ENCODE measurements around the gene SHCBP1L.
"Not testable (repeated sequence)": the region's sequence is repeated elsewhere in the genome, so short reads cannot be mapped to it uniquely, and the experiment has no call there.

The SHCBP1L gene

GRCh38 chr1:182925661-182926060 is 27.3 kb downstream of the SHCBP1L start:
- H3K9me3 ChIP-seq (ENCODE audit: insufficient read depth, low read depth, low read length), result no peaks in the 10 kb centered on the region
- H3K27me3 ChIP-seq (ENCODE audit: insufficient read depth, low read length), result no peaks in the 10 kb centered on the region
- no peaks in the 10 kb centered on the region for H3K36me3 ChIP-seq (ENCODE audit: insufficient read depth, low read depth, low read length)
- no peak overlapping the region for H3K27ac ChIP-seq (ENCODE audit: low read length)
- no peak overlapping the region for H3K9ac ChIP-seq (ENCODE audit: low read depth, low read length)
- H3K4me3 ChIP-seq (ENCODE audit: low read length), result no peak overlapping the region
- H3K4me1 ChIP-seq (ENCODE audit: insufficient read depth, low read length), result no peaks in the 10 kb centered on the region

- Histone ChIP-seq H3K27ac (ENCODE audit: low read length) (no peak overlapping the region), H3K4me3 (ENCODE audit: low read length) (no peak overlapping the region), H3K27me3 (ENCODE audit: insufficient read depth, low read length) (no peaks in the 10 kb centered on the region), H3K4me1 (ENCODE audit: insufficient read depth, low read length) (no peaks in the 10 kb centered on the region), H3K9ac (ENCODE audit: low read depth, low read length) (no peak overlapping the region), H3K36me3 (ENCODE audit: insufficient read depth, low read depth, low read length) (no peaks in the 10 kb centered on the region), H3K9me3 (ENCODE audit: insufficient read depth, low read depth, low read length) (0 out of 2 replicates have a peak, but pooled peaks cover 3% of the 10 kb centered on the region)
Measured at GRCh38 chr1:182917378-182917777, 35.6 kb downstream of the SHCBP1L start.

GRCh38 chr1:182913401-182913800 is 39.6 kb downstream of the SHCBP1L start:
- H3K4me1 ChIP-seq (ENCODE audit: insufficient read depth, low read length), result peaks cover 6% of the 10 kb centered on the region
- no peak overlapping the region for H3K9ac ChIP-seq (ENCODE audit: low read depth, low read length)
- H3K4me3 ChIP-seq (ENCODE audit: low read length), result no peak overlapping the region
- 0 out of 2 replicates have a peak, but pooled peaks cover 3% of the 10 kb centered on the region for H3K9me3 ChIP-seq (ENCODE audit: insufficient read depth, low read depth, low read length)
- H3K27ac ChIP-seq (ENCODE audit: low read length), result no peak overlapping the region
- no peaks in the 10 kb centered on the region for H3K27me3 ChIP-seq (ENCODE audit: insufficient read depth, low read length)
- no peaks in the 10 kb centered on the region for H3K36me3 ChIP-seq (ENCODE audit: insufficient read depth, low read depth, low read length)

- Histone ChIP-seq H3K4me1 (ENCODE audit: insufficient read depth, low read length) (peaks cover 6% of the 10 kb centered on the region), H3K9me3 (ENCODE audit: insufficient read depth, low read depth, low read length) (0 out of 2 replicates have a peak, but pooled peaks cover 3% of the 10 kb centered on the region), H3K36me3 (ENCODE audit: insufficient read depth, low read depth, low read length) (no peaks in the 10 kb centered on the region), H3K9ac (ENCODE audit: low read depth, low read length) (no peak overlapping the region), H3K27me3 (ENCODE audit: insufficient read depth, low read length) (no peaks in the 10 kb centered on the region), H3K4me3 (ENCODE audit: low read length) (no peak overlapping the region), H3K27ac (ENCODE audit: low read length) (peak overlapping the region; percentile 51)
Measured at GRCh38 chr1:182910143-182910542, 42.8 kb downstream of the SHCBP1L start.

- Histone ChIP-seq H3K36me3 (ENCODE audit: insufficient read depth, low read depth, low read length) (no peaks in the 10 kb centered on the region), H3K27ac (ENCODE audit: low read length) (no peak overlapping the region), H3K27me3 (ENCODE audit: insufficient read depth, low read length) (no peaks in the 10 kb centered on the region), H3K4me3 (ENCODE audit: low read length) (no peak overlapping the region), H3K9me3 (ENCODE audit: insufficient read depth, low read depth, low read length) (0 out of 2 replicates have a peak, but pooled peaks cover 3% of the 10 kb centered on the region), H3K4me1 (ENCODE audit: insufficient read depth, low read length) (peaks cover 6% of the 10 kb centered on the region), H3K9ac (ENCODE audit: low read depth, low read length) (no peak overlapping the region)
Measured at GRCh38 chr1:182909578-182909977, 43.4 kb downstream of the SHCBP1L start.

GRCh38 chr1:182905321-182905720 is 47.6 kb downstream of the SHCBP1L start:
- Histone ChIP-seq H3K9me3 (ENCODE audit: insufficient read depth, low read depth, low read length) (no peaks in the 10 kb centered on the region), H3K27me3 (ENCODE audit: insufficient read depth, low read length) (no peaks in the 10 kb centered on the region), H3K36me3 (ENCODE audit: insufficient read depth, low read depth, low read length) (no peaks in the 10 kb centered on the region), H3K4me3 (ENCODE audit: low read length) (no peak overlapping the region), H3K27ac (ENCODE audit: low read length) (no peak overlapping the region), H3K4me1 (ENCODE audit: insufficient read depth, low read length) (peaks cover 2% of the 10 kb centered on the region), H3K9ac (ENCODE audit: low read depth, low read length) (no peak overlapping the region)

GRCh38 chr1:182901946-182902345 is 51.0 kb downstream of the SHCBP1L start:
- H3K9me3 ChIP-seq (ENCODE audit: insufficient read depth, low read depth, low read length); H3K27me3 ChIP-seq (ENCODE audit: insufficient read depth, low read length); H3K36me3 ChIP-seq (ENCODE audit: insufficient read depth, low read depth, low read length); H3K9ac ChIP-seq (ENCODE audit: low read depth, low read length); H3K4me3 ChIP-seq (ENCODE audit: low read length); H3K27ac ChIP-seq (ENCODE audit: low read length); H3K4me1 ChIP-seq (ENCODE audit: insufficient read depth, low read length): not testable (repeated sequence)

- no peak overlapping the region for H3K4me3 ChIP-seq (ENCODE audit: low read length)
- no peaks in the 10 kb centered on the region for H3K27me3 ChIP-seq (ENCODE audit: insufficient read depth, low read length)
- no peak overlapping the region for H3K9ac ChIP-seq (ENCODE audit: low read depth, low read length)
- no peak overlapping the region for H3K27ac ChIP-seq (ENCODE audit: low read length)
- H3K36me3 ChIP-seq (ENCODE audit: insufficient read depth, low read depth, low read length), result no peaks in the 10 kb centered on the region
- no peaks in the 10 kb centered on the region for H3K4me1 ChIP-seq (ENCODE audit: insufficient read depth, low read length)
- no peaks in the 10 kb centered on the region for H3K9me3 ChIP-seq (ENCODE audit: insufficient read depth, low read depth, low read length)
Measured at GRCh38 chr1:182897696-182898095, 55.3 kb downstream of the SHCBP1L start.

GRCh38 chr1:182890927-182891610 is 61.9 kb downstream of the SHCBP1L start:
- Histone ChIP-seq H3K9me3 (ENCODE audit: insufficient read depth, low read depth, low read length) (no peaks in the 10 kb centered on the region), H3K4me1 (ENCODE audit: insufficient read depth, low read length) (no peaks in the 10 kb centered on the region), H3K9ac (ENCODE audit: low read depth, low read length) (no peak overlapping the region), H3K27me3 (ENCODE audit: insufficient read depth, low read length) (no peaks in the 10 kb centered on the region), H3K36me3 (ENCODE audit: insufficient read depth, low read depth, low read length) (peaks cover 28% of the 10 kb centered on the region), H3K27ac (ENCODE audit: low read length) (no peak overlapping the region), H3K4me3 (ENCODE audit: low read length) (no peak overlapping the region)

- H3K9ac ChIP-seq (ENCODE audit: low read depth, low read length), result no peak overlapping the region
- no peaks in the 10 kb centered on the region for H3K4me1 ChIP-seq (ENCODE audit: insufficient read depth, low read length)
- no peaks in the 10 kb centered on the region for H3K9me3 ChIP-seq (ENCODE audit: insufficient read depth, low read depth, low read length)
- peaks cover 39% of the 10 kb centered on the region for H3K36me3 ChIP-seq (ENCODE audit: insufficient read depth, low read depth, low read length)
- no peaks in the 10 kb centered on the region for H3K27me3 ChIP-seq (ENCODE audit: insufficient read depth, low read length)
- H3K27ac ChIP-seq (ENCODE audit: low read length), result no peak overlapping the region
- H3K4me3 ChIP-seq (ENCODE audit: low read length), result no peak overlapping the region
Measured at GRCh38 chr1:182889997-182890396, 63.0 kb downstream of the SHCBP1L start.

- no peaks in the 10 kb centered on the region for H3K9me3 ChIP-seq (ENCODE audit: insufficient read depth, low read depth, low read length)
- H3K27ac ChIP-seq (ENCODE audit: low read length), result no peak overlapping the region
- H3K4me3 ChIP-seq (ENCODE audit: low read length), result no peak overlapping the region
- H3K36me3 ChIP-seq (ENCODE audit: insufficient read depth, low read depth, low read length), result peaks cover 49% of the 10 kb centered on the region
- H3K27me3 ChIP-seq (ENCODE audit: insufficient read depth, low read length), result no peaks in the 10 kb centered on the region
- H3K4me1 ChIP-seq (ENCODE audit: insufficient read depth, low read length), result no peaks in the 10 kb centered on the region
- H3K9ac ChIP-seq (ENCODE audit: low read depth, low read length), result no peak overlapping the region
Measured at GRCh38 chr1:182888736-182889531, 64.0 kb downstream of the SHCBP1L start.

GRCh38 chr1:182886985-182887384 is 66.0 kb downstream of the SHCBP1L start:
- H3K4me1 ChIP-seq (ENCODE audit: insufficient read depth, low read length), result no peaks in the 10 kb centered on the region
- H3K27ac ChIP-seq (ENCODE audit: low read length), result no peak overlapping the region
- H3K27me3 ChIP-seq (ENCODE audit: insufficient read depth, low read length), result no peaks in the 10 kb centered on the region
- H3K9ac ChIP-seq (ENCODE audit: low read depth, low read length), result no peak overlapping the region
- peaks cover 68% of the 10 kb centered on the region for H3K36me3 ChIP-seq (ENCODE audit: insufficient read depth, low read depth, low read length)
- H3K4me3 ChIP-seq (ENCODE audit: low read length), result no peak overlapping the region
- H3K9me3 ChIP-seq (ENCODE audit: insufficient read depth, low read depth, low read length), result no peaks in the 10 kb centered on the region
